ENCODE data around the gene IL1F10.

DNA sequence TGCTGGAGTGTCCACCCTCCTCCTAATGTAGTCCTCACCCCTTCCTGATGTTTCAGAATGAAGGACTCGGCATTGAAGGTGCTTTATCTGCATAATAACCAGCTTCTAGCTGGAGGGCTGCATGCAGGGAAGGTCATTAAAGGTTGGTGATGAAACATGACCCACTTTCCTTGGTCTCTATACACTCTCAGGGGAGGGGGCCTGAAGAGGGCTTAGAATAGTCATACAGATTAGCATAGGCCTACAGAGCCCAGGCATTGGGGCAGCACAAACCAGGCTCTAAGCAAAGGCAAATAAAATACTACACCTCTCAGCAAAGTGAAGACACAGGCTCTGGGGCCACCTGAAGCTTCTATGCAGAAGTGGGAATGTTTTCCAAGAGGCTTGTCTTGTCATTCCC, 7.0 kb upstream of the IL1F10 start:
- TF ChIP-seq CTCF (optimal IDR thresholded peaks at IDR 0.05 in 1 of 3, IDR thresholded peaks at IDR 0.05 in 1 of 3, conservative IDR thresholded peaks at IDR 0.05 in 1 of 3; ENCODE audit: extremely low read depth in 1 of 3, insufficient read depth in 2 of 3, low read length in 3 of 3): no peak
- no peak for TF ChIP-seq EZH2 (IDR thresholded peaks at IDR 0.05; ENCODE audit: low read length)

All from keratinocyte (primary cell).